Mucosa of gallbladder (tissue), 1 donor: ENCODE measurements around the gene COX7A2L. TPM values are rescaled to one million over a fixed set of nuclear protein-coding genes. Genes with fewer than 3 reads are reported as not detected.

ENCODE experiments used
- DNase-seq: peaks from one replicate; pipeline ENCODE4 v3.0.0-alpha.2; 2020; ENCODE audit warnings: low spot score
- total RNA-seq: library from RNA; stranded (reverse); gene quantifications from one replicate; pipeline ENCODE4 v1.2.1, GENCODE V29; 2021
- donor health status: DM: no; HTN: no; CAD: no.

The COX7A2L gene
- total RNA-seq, 1 donor from 2014 or later: 91.5 TPM

GRCh38 chr2:42317486-42317885 is 43.5 kb downstream of the COX7A2L start:
- no peak for DNase-seq

DNA sequence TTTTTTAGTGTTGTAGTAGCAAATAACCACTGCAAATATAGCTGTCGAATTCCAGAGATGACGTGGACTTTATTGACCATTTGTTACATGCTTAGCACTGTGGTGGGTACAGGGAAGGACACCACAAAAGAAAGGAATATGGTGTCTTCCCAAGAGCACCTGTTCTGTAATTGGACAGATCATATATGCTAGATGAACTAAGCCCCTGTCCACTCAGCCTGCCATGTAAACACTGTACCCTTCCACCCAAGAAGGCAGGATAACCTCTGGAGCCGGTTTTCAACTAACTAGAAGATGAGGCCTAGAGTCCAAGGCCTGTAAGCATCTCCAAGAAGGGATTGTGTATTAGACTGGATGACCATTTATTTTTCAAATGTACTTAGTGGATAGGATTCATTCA is 44.1 kb downstream of the COX7A2L start:
- DNase-seq: no peak

DNA sequence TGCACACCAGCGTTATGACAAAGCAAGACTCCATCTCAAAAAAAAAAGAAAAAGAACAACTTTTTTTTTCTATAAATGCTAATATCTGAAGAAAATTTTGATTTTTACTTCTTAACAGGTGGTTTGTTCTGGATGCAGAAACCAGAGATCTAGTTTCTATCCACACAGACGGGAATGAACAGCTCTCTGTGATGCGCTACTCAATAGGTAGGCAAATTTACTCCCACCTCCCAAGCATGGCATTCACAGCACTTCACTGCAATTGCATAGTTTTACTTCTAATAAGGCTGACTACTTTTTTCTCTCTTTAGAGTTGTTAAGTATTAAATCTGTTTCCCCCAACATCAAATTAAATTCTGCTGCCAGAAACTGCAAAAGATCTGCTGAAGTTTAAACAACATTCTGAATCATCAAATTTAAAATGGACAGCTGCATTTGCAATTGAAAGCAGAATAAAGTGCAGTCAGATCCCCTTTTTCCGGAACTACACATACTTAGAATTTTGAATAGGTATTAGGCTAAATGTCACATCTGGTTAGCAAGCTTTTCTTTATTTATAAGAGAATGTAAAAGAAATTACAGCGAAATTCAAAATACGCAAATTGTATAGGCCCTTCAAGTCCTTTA is 45.1 kb downstream of the COX7A2L start:
- no peak for DNase-seq

- DNase-seq: no peak
These were observed 46.0 kb downstream of the COX7A2L start for GRCh38 chr2:42314892-42315468.

GRCh38 chr2:42312106-42312505 is 48.9 kb downstream of the COX7A2L start:
- DNase-seq: no peak

DNA sequence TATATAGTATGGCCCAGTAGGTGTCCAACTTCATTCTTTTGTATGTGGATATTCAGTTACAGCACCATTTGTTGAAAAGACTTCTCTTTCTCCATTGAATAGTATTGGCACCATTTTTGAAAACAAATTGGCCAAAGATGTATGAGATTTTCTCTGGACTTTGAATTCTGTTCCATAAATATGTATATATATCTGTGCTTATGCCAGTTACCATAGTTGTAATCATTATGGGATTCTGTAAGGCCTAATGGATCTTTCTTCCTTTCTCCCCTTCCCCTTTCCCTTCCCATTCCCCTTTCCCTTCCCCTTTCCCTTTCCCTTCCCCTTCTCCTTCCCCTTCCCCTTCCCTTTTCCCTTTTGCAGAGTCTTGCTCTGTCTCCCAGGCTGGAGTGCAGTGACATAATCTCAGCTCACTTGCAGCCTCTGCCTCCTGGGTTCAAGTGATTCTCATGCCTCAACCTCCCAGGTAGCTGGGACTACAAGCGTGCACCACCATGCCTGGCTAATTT is 51.0 kb downstream of the COX7A2L start:
- no peak for DNase-seq

DNA sequence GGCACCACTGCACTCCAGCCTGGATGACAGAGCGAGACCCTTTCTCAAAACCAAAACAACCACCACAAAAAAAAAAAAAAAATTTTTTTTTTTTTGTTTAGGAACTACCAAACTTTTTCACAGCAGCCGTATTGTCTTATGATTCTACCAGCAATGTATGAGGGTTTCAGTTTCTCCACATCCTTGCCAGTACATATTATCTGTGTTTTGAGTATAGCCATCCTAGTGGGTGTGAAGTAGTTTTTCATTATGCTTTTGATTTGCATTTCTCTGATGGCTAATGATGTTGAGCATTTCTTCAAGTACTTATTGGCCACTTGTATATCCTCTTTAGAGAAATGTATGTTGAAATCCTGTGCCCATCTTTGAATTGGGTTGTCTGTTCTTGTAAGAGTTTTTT is 51.7 kb downstream of the COX7A2L start:
- DNase-seq: no peak

DNA sequence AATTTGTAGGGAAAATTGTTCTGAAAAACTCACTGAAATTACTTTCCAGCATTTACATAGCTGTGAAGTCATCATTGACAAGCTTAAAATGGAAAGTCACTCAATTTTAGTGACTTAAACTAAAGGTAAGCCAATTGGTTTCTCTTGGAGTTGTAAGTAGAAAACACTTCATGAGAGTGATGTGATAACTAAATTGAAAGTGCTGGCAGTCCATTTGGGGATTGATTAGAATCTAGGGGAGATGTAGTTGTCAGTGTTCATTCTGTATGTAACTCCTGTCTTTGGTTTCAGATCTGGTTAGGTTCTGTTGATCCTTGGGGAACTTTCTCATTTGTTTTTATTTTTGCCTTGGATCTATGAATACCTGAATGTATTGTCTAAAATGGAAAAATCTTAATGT is 53.8 kb downstream of the COX7A2L start:
- no peak for DNase-seq

GRCh38 chr2:42304059-42304713 is 56.8 kb downstream of the COX7A2L start:
- no peak for DNase-seq

DNA sequence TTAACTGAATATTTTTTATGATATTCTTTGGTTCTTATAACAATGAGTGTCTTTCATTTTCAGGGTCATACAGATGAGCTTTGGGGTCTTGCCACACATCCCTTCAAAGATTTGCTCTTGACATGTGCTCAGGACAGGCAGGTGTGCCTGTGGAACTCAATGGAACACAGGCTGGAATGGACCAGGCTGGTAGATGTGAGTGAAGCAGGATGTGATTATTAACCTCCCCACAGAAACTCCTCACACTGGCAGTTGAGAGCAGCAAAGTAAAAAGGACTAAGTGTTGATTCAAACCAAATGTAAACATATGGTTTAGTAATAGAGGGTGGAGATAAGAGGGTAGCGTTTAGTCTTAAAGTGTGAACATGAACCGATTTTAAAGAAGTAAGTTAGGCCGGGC is 57.8 kb downstream of the COX7A2L start:
- DNase-seq: no peak

- DNase-seq: no peak
These were observed 60.5 kb downstream of the COX7A2L start for GRCh38 chr2:42300527-42300926.

Other genes with a start within 250 kb of the COX7A2L start
- gene EML4, start 191.9 kb downstream of the COX7A2L start, total RNA-seq: 111 TPM
- 0.12 TPM for gene KCNG3, start 132.8 kb upstream of the COX7A2L start, total RNA-seq
- 39.2 TPM for gene MTA3, start 207.4 kb upstream of the COX7A2L start, total RNA-seq